ENCODE results near the gene NKX2-2. TPM values are rescaled to one million over a fixed set of nuclear protein-coding genes. Genes with fewer than 3 reads are reported as not detected.

Gene NKX2-2
- total and polyA plus RNA-seq, 2 of the 4 experiments (the other 2 are of a cell fraction) = not detected

DNA sequence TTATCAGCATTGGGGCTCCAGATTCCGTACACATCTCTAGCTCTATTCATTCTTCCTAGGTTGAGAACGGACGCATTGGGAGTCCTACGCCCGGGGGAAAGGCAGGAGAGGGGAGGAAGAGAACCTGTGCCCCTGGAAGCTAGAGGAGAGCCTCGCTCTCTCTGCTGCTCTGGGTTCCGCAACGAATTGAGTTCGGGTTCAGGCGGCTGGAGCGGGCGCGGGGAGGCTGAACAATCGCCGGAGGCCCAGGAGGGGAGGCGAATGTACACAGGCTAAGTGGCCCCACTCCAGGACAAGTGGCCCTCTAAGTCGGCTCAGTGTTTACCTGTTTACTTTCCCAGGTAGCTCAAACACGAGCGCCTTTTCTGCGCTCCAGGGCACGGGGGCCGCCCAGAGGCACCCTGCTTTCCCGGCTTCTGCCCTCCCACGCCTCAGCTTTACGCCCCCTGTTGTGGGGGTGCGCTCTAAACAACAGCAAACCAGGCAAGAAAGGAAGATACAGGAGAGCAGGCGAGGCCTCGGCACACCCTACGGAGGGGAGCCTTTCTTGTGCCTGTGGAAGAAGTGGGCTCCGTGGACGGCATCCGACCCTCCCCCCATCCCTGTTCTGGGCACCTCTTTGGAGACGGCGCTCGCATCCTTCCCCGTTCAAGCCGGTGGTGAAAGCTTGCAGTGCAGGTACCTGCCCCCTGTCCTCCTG is 4.6 kb upstream of the NKX2-2 start:
- intact Hi-C loops (cut with micrococcal nuclease) (no loop called here), in situ Hi-C loops (cut with MboI; ENCODE audit: low sequenced_read_pairs) (no loop called here), dilution Hi-C loops (cut with HindIII; ENCODE audit: low sequenced_read_pairs, unreplicated experiment) (no loop called here)
- Histone ChIP-seq H3K4ac (ENCODE audit: low read depth, low read length) (no peak overlapping the region), H3K36me3 (ENCODE audit: control insufficient read depth, insufficient read depth, low read length) (no peaks in the 10 kb centered on the region), H2AK5ac (ENCODE audit: low read depth, low read length) (no peak overlapping the region), H3K14ac (replicated peaks; ENCODE audit: low read depth, low read length) (no peak overlapping the region), H3K56ac (ENCODE audit: extremely low read depth, insufficient read depth, low read length) (no peak overlapping the region), H4K20me1 (ENCODE audit: insufficient read depth, low read length) (no peaks in the 10 kb centered on the region), H2BK5ac (ENCODE audit: low read depth, low read length, poor library complexity, severe bottlenecking) (no peak overlapping the region), H3K9me1 (ENCODE audit: insufficient read depth, low read length) (no peaks in the 10 kb centered on the region), H2AFZ (replicated peaks; ENCODE audit: low read length, poor library complexity) (no peak overlapping the region), H2BK120ac (ENCODE audit: low read depth, low read length) (no peak overlapping the region), H3K4me3 (ENCODE audit: insufficient read depth, low read depth, low read length) (no peak overlapping the region), H4K5ac (ENCODE audit: low read depth, low read length) (no peak overlapping the region), H3K27ac (ENCODE audit: insufficient read depth, low read length) (no peak overlapping the region), H3K9ac (ENCODE audit: low read depth, low read length) (no peak overlapping the region), H3K18ac (ENCODE audit: low read depth, low read length) (no peak overlapping the region), H3K23ac (ENCODE audit: low read depth, low read length) (no peak overlapping the region), H4K91ac (ENCODE audit: insufficient read depth, low read depth, low read length) (no peak overlapping the region), H3K27me3 (ENCODE audit: control insufficient read depth, insufficient read depth, low read length) (peaks cover 92% of the 10 kb centered on the region), H3K4me1 (ENCODE audit: control insufficient read depth, insufficient read depth, low read length) (no peaks in the 10 kb centered on the region), H2AK9ac (replicated peaks; ENCODE audit: low read depth, low read length, poor library complexity) (no peak overlapping the region), H3K79me1 (ENCODE audit: low read depth in 1 of 2, low read length in 2 of 2) (no peaks in the 10 kb centered on the region), H2BK20ac (ENCODE audit: low read depth, low read length) (no peak overlapping the region), H2BK15ac (ENCODE audit: low read depth, low read length) (no peak overlapping the region), H3K4me2 (ENCODE audit: low read depth, low read length) (no peak overlapping the region), H4K8ac (ENCODE audit: low read depth in 2 of 2, low read length in 2 of 2) (no peak overlapping the region), H3K9me3 (ENCODE audit: control insufficient read depth, insufficient read depth, low read length) (0 out of 2 replicates have a peak, but pooled peaks cover 2% of the 10 kb centered on the region)
- POLR2A ChIA-PET (ENCODE audit: unreplicated experiment) = no interaction called here
- ATAC-seq (ENCODE audit: low read depth) (no peak), DNase-seq (no peak)
- no TSS peak for BruUV-seq (replicated peaks)
- CTCF ChIA-PET = interaction anchor here (0.8 kb wide), 1 partner anchor 13 kb away, joined by 3 read pairs; no protein-coding TSS in a partner anchor
- WGBS, 2 experiments (ENCODE audit: extremely low coverage in 2 of 2, insufficient read length in 1 of 2) = 5% methylated on average over 9 of the region's 37 CpGs; no CpG with 5 or more reads in 1 of the 2 experiments
- no peak for TF ChIP-seq USF2 (IDR thresholded peaks at IDR 0.05; ENCODE audit: low read depth, low read length)
- no peak for TF ChIP-seq RAD21 (IDR thresholded peaks at IDR 0.05; ENCODE audit: low read length)
- no peak for TF ChIP-seq MAFK (IDR thresholded peaks at IDR 0.05; ENCODE audit: low read depth, low read length)
- no peak for TF ChIP-seq MXI1 (IDR thresholded peaks at IDR 0.05; ENCODE audit: borderline replicate concordance, low read depth, low read length)
